ENCODE measurements around the gene TRABD2A. TPM values are rescaled to one million over a fixed set of nuclear protein-coding genes. Genes with fewer than 3 reads are reported as not detected.
A peak's percentile ranks its signal among the peaks of the same experiment; 100 is the strongest.

TRABD2A gene
- total and polyA plus RNA-seq, 9 of the 15 experiments (the other 6 are each of a cell fraction or from before 2014, with no cell fraction given), result 0.07 to 0.45 (median 0.25) TPM

DNA sequence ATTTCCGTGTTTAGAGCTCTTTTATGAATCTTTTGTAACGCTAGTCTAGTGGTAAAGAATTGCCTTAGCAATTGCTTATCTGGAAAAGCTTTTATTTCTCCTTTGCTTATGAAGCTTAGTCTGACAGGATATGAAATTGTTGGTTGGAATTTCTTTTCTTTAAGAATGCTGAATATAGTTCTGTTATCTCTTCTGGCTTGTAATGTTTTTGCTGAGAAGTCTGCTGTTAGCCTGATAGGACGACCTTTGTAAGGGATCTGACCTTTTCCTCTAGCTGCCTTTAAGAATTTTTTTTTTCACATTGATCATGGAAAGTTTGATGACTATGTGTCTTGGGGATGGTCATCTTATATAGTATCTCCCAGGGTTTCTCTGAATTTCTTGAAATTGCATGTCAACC, 101.1 kb downstream of the TRABD2A start (continued):
- TF ChIP-seq, protein P1, sequence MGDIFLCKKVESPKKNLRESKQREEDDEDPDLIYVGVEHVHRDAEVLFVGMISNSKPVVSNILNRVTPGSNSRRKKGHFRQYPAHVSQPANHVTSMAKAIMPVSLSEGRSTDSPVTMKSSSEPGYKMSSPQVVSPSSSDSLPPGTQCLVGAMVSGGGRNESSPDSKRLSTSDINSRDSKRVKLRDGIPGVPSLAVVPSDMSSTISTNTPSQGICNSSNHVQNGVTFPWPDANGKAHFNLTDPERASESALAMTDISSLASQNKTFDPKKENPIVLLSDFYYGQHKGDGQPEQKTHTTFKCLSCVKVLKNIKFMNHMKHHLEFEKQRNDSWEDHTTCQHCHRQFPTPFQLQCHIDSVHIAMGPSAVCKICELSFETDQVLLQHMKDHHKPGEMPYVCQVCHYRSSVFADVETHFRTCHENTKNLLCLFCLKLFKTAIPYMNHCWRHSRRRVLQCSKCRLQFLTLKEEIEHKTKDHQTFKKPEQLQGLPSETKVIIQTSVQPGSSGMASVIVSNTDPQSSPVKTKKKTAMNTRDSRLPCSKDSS (IDR thresholded peaks at IDR 0.05; ENCODE audit: low read depth, partially characterized antibody), result no peak
- TF ChIP-seq ARID1B (IDR thresholded peaks at IDR 0.05) (peak; percentile 72; the same call in 1 of the 2 replicates), SP2 (IDR thresholded peaks at IDR 0.05; ENCODE audit: extremely low read depth, low read depth, low read length, poor library complexity, severe bottlenecking) (no peak), CTBP1 (IDR thresholded peaks at IDR 0.05; ENCODE audit: borderline replicate concordance) (no peak), SP1 (CRISPR knock-in tag; IDR thresholded peaks at IDR 0.05) (no peak), RBM34 (IDR thresholded peaks at IDR 0.05; ENCODE audit: borderline replicate concordance, insufficient read depth, low read length) (no peak), ZNF316 (IDR thresholded peaks at IDR 0.05) (no peak), XRCC4 (IDR thresholded peaks at IDR 0.05; ENCODE audit: extremely low read depth, insufficient read depth, insufficient read length) (no peak), COPS2 (conservative IDR thresholded peaks at IDR 0.05) (no peak), NFYB (IDR thresholded peaks at IDR 0.05; ENCODE audit: extremely low read depth, insufficient read length) (no peak), ZNF431 (CRISPR knock-in tag; IDR thresholded peaks at IDR 0.05) (no peak), CBX3 (IDR thresholded peaks at IDR 0.05; ENCODE audit: borderline replicate concordance in 1 of 2, low read length in 2 of 2) (no peak), ZNF445 (CRISPR knock-in tag; IDR thresholded peaks at IDR 0.05; ENCODE audit: low read depth) (no peak), ZSCAN29 (IDR thresholded peaks at IDR 0.05) (no peak)
- TF ChIP-seq, protein P2, sequence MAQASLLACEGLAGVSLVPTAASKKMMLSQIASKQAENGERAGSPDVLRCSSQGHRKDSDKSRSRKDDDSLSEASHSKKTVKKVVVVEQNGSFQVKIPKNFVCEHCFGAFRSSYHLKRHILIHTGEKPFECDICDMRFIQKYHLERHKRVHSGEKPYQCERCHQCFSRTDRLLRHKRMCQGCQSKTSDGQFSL (CRISPR knock-in tag; IDR thresholded peaks at IDR 0.05), result no peak
- TF ChIP-seq, protein P2 (tag; IDR thresholded peaks at IDR 0.05), result no peak
- TF ChIP-seq, protein P3, sequence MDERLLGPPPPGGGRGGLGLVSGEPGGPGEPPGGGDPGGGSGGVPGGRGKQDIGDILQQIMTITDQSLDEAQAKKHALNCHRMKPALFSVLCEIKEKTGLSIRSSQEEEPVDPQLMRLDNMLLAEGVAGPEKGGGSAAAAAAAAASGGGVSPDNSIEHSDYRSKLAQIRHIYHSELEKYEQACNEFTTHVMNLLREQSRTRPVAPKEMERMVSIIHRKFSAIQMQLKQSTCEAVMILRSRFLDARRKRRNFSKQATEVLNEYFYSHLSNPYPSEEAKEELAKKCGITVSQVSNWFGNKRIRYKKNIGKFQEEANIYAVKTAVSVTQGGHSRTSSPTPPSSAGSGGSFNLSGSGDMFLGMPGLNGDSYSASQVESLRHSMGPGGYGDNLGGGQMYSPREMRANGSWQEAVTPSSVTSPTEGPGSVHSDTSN (CRISPR knock-in tag; IDR thresholded peaks at IDR 0.05; ENCODE audit: low read depth), result no peak
- TF ChIP-seq, protein P3 (tag; conservative IDR thresholded peaks at IDR 0.05; ENCODE audit: low read depth), result no peak
- TF ChIP-seq, protein P4, sequence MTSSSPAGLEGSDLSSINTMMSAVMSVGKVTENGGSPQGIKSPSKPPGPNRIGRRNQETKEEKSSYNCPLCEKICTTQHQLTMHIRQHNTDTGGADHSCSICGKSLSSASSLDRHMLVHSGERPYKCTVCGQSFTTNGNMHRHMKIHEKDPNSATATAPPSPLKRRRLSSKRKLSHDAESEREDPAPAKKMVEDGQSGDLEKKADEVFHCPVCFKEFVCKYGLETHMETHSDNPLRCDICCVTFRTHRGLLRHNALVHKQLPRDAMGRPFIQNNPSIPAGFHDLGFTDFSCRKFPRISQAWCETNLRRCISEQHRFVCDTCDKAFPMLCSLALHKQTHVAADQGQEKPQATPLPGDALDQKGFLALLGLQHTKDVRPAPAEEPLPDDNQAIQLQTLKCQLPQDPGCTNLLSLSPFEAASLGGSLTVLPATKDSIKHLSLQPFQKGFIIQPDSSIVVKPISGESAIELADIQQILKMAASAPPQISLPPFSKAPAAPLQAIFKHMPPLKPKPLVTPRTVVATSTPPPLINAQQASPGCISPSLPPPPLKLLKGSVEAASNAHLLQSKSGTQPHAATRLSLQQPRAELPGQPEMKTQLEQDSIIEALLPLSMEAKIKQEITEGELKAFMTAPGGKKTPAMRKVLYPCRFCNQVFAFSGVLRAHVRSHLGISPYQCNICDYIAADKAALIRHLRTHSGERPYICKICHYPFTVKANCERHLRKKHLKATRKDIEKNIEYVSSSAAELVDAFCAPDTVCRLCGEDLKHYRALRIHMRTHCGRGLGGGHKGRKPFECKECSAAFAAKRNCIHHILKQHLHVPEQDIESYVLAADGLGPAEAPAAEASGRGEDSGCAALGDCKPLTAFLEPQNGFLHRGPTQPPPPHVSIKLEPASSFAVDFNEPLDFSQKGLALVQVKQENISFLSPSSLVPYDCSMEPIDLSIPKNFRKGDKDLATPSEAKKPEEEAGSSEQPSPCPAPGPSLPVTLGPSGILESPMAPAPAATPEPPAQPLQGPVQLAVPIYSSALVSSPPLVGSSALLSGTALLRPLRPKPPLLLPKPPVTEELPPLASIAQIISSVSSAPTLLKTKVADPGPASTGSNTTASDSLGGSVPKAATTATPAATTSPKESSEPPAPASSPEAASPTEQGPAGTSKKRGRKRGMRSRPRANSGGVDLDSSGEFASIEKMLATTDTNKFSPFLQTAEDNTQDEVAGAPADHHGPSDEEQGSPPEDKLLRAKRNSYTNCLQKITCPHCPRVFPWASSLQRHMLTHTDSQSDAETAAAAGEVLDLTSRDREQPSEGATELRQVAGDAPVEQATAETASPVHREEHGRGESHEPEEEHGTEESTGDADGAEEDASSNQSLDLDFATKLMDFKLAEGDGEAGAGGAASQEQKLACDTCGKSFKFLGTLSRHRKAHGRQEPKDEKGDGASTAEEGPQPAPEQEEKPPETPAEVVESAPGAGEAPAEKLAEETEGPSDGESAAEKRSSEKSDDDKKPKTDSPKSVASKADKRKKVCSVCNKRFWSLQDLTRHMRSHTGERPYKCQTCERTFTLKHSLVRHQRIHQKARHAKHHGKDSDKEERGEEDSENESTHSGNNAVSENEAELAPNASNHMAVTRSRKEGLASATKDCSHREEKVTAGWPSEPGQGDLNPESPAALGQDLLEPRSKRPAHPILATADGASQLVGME (CRISPR knock-in tag; IDR thresholded peaks at IDR 0.05), result no peak
